Activated CD4-positive, CD25-positive, alpha-beta regulatory T cell treated with anti-CD3 and anti-CD28 coated beads, Interleukin-2, amount 50 U/mL, for 72 hours (primary cell): ENCODE measurements around the gene TTC33.
A peak's percentile ranks its signal among the peaks of the same experiment; 100 is the strongest.

ENCODE experiments used
- DNase-seq: peaks from one replicate; pipeline ENCODE4 v3.0.0; 2021

TTC33 gene

DNA sequence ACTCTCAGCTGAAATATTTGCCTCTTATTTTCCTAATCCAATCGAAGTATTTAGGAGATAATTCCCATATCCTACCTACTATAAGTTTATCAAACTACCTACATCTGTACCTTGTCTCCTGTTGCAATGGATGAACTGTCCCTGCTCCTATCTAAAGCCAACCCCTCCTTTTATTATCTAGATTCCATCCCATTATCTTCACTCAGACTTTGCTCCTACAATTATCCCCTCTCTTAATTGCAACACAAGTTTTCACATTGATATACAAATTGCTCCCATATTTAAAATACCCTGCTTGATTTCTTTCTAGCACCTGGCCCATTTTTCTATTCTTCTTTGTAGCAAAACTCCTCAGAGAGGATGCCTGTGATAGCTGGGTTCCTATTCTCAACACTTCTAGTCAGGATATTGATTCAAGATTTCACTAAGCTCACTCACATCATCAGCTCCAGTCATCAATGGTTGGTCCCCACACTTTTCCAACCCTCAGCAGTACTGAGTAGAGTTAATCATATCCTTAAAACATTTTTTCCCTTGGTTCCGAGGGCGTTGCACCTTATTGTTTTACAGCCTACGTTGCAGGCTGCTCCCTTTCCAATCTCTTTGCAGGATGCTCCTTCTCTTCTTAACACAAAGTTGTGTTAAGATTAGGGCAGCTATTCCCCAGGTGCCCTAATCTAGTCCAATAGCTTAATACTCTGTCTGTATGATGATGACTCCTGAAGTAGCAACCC is 253.9 kb downstream of the TTC33 start:
- DNase-seq = no peak

DNA sequence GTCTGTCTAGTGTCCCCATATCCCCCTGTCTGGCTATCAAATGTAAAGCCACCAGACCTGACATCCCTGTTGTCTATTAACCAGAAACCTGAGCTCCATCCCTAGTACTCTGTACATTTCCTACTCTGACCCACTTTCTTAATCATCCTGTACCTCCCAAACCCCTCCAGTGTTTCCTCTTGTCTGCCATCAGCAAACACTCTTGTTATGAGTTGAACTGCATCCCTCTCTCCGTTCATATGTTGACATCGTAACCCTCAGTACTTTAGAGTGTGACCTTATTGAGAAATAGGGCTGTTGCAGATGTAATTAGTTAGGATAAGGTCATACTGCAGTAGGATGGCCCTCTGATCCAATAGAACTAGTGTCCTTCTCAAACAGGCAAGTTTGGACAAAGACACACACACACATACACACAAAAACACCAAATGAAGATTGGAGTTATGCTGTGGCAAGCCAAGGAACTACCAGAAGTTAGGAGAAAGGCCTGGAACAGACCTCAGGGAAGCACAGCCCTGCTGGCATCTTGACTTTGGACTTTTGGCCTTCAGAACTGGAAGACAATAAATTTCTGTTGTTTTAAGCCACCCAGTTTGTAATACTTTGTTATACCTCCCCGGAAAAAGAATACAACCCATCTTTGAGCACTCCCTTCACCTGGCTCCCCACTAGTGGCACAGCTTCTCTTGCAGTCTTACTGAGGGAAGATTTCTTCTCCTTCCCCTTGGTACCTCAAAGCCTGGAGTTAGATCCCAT is 256.1 kb downstream of the TTC33 start:
- no peak for DNase-seq

DNA sequence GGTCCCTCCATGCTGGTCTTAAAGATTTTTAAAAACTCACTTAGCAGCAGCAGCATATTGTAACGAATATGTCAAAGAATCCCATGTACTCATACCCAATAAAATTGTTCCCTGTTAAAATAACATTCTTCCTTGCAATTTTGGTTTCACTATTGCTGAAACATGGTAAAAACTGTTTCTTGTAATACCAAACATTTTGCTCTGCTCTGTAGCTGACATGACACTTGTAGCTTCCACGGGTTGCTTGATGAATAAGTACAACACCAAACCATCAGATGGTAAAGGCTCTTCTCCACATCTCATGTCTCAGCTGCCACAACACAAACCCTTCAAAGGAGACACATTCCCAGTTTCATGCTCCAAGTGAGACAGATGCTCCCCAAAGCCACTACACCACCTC is 256.8 kb downstream of the TTC33 start:
- DNase-seq = no peak

DNA sequence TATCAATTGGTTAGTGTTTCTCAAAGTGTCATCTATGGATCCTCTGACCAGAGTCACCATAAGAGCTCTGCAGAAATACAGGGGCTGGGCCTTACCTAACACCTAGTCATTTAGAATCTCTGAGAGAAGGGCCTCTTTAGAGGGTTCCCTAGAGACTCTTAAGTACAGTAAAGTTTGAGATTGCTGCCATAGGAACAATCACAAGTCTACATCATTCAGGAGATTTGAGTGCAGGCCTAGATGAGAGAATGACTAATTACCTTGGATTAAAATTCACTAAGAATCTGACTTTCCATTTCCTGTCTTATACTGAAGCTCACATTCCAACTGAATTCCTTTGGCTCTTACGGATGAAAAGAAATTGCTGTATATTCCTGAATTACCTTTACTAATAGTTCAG is 258.2 kb downstream of the TTC33 start:
- DNase-seq = no peak

DNA sequence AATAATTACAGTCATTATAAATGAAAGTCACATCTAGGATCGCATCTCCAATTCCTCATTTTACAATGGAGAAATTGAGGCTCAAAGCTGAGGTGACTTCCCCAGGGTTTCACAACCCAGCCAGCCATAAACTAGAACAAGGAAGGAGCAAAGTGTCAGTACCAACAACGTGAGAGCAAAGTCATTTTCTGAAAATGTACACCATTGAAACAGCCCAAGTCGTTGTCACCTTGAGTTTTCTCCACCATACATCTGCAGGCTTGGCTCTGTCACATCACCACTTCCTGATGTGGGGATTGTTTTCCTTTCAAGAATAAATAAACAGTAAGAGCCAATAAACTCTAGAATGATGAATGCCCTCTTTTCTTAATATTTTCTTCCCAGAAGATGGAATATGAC is 260.5 kb downstream of the TTC33 start:
- DNase-seq = no peak

DNA sequence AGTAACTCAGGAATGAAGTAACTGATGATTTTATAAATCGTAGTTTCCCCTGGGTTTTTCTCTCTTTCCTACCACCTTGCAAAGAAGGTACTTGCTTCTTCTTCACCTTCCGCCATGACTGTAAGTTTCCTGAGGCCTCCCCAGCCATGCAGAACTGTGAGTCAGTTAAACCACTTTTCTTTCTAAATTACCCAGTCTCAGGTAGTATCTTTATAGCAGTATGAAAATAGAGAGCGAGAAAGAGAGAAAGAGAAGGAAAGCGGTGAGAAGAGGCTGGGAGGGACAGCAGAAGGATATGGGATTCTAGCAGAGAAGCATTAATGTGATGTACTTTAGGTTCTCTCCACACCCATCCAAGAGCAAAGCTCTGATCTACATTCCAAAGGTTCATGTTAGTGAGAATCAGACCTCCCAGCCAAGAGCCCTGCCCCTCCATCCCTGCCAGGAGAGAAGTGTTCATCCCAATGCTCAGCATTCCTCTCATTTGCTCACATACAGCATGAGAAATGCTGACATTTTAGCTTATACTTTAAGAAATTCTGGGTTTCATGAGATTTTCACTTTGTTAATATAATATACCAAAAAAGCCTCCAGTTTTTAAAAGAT is 261.0 kb downstream of the TTC33 start:
- no peak for DNase-seq

DNA sequence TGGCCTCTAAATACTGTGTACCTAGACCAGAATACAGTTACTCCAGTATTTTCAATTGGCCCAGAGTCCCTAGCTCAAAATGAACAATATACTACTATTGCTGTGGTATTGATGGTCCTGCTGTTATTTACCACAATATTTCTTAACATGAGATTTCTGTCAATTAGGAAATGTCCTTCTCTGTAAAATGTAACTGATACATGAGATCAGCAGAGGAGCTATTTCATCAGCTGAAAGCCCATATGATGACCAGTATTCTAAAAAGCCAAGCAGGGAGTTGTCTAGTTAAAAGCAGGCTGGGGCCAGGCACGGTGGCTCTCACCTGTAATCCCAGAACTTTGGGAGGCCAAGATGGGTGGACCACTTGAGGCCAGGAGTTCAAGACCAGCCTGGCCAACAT is 263.7 kb downstream of the TTC33 start:
- DNase-seq = no peak

DNA sequence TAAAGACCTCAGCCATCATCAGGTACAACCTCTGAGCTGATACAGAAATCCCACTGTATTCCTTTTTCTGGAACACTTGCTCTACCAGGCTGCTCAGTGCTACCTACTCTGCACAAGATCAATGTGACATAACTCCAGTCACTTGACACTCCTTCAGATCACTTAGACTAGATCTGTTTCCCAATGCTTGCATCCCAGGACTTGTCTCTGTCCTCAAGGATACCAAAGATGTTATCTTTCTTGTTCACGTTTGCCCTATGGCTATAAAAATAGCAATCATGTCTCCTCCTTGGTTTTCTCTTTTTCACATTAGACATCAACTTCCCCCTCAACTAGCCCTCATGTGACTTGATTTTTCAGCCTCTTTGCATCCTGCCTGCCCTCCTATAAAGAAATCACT is 264.1 kb downstream of the TTC33 start:
- no peak for DNase-seq

DNA sequence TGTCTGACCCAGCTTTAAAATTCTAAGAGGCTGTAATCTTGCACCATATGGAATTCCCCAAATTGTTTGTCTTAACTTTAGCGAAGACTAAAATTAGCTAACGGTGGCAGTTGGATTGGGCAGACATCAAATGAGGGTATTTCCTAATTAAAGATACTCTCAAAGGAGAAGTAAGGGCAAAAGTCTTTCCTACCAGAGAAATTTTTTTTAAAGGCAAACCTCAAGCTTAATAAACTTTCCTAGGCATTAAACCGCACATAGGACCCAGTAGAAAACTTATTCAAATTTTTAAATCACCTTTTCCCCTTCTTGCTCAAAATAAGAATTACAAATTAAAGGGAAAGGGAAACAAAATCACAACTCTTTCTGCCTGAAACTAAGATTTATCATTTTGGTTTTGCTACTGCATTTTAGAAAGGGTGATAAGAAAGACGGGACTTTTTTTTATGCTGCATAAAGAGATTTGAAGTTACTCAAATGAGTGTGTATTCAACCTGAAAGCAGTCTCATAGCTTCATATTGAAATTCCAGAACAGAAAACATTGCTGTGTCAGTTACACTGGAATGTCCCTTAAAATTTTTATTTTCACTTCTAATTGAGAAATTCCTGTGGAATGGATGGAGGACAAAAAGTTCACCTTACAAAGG is 265.2 kb downstream of the TTC33 start:
- DNase-seq = no peak

DNA sequence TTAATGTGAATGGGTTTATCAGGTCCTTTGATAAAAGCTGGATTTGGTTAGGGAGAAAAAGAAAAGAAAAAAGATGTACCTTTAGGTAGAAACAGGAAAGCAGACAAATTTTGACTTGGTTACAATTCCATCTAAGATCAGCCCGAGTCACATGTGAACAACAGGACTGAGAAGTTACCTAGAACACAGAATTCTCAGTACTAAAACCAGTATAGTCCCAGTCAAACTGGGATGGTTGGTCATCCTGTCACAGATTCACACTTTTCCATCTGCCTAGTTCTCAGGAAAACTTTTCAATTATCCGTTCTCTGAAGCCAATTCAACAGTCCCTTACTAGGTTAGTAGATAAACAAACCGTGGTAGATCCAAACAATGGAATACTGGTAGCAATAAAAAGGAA is 266.3 kb downstream of the TTC33 start:
- DNase-seq = no peak

DNA sequence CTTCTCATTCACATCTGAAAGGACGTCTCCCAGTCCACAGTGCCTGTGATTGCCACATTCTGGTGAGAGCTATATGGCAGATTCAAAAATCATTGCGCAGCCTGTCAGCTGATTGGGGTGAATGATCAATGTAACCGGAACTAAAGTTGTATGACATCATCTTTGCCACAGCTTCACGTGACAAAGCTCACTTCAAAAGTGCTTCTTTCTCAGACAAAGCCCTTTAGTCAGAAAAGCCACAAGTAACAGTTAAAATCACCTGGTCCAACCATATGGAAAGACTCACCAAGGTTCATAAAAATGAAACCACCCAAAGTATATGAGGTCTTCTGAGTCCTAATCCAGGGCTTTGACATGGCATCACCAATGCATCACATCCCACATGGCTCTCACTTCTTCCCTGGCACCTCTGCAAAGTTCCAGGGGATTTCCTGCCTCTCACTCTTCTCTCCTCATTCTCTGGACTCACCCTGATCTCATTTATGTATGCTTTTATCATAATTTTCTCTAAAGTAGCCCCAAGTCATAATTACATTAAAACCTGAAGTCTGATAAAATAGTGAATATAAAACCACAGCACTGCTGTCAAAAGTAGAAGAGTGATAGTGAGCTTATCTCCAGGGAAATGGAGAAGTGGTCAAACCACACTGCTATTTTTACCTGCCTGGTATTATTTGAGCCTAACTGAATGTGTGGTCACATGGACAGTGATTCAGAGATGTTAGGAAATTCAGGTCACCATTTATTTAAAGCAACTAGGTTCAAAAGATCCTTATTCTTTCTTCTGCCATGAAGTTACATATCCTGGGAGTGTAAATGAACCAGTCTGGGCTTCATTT is 269.1 kb downstream of the TTC33 start:
- peak; percentile 43 for DNase-seq

DNA sequence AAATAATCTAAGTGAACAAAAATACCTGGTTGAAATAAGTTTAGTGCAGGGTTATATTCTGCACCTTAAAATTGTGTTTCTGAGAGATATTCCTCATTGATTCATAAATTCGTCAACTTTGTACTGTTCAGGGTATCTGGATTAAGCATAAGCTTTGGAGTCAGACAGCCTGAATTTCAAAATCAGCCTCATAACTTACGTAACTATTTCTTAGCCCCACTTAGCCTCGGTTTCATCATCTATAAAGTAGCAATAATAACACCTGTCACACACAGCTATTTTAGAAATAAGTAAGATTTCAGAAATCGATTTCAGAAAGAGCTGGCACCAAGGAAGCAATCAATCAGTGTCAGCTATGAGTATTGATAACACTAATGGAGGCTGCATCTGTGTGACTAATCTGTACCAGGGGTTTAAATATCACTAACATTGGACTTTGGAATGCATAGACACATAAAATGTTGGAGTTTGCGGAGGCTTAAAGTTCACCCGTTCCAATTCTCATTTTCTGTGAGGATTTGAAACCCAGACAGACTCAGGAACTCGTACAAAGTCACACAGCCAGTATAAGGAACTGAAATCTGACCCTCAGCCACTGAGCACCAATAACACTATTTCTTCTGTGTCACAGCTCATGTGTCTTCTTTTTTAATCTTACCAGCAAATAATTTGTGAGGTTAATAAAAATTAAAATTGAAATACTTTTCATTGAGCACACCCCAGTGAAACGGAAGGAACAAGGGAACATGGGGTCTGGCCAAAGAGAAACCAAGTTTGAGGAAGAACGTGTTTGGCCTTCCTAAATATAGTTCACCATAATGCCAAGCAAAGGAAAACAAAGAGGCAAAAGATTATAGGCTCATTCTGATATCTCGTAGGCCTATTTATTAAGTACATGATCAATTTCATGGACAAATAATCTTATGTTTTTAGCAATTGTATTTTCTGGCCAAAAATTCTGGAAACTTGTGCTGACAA is 270.5 kb downstream of the TTC33 start:
- DNase-seq = no peak

DNA sequence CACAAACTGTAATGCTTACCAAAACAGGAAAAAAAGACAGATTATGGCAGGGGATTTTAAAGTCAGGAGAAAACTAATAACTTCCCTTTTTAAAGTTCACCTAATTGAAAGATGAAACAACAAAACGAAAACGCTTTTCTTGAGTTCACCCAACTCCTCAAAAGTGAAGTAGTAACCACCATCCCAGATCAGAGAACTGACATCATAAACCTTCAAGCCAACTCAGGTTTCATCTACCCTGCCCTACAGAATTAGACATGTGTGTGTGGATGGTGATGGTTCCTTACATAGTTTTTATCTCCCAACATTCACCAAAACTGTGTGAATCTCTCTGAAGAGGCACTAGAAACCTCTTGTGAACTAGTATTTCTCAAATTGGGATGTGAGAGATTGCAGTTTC is 271.3 kb downstream of the TTC33 start:
- no peak for DNase-seq

DNA sequence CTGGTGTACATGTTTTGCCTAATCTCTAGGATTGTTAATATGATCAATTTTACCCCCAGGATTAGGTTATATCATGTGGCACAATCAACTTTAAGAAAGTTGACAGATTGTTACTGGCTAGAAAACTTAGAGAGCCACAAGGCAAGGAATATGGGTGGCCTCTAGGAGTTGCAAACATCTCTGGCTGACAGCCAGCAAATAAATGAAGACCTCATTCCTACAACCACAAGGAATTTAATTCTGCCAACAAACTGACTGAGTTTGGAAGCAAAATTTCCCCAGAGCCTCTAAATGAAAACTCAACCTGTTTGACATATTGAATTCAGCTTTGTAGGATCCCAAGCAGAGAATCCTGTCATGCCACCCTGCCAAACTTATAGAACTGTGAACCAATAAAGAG is 272.4 kb downstream of the TTC33 start:
- no peak for DNase-seq

DNA sequence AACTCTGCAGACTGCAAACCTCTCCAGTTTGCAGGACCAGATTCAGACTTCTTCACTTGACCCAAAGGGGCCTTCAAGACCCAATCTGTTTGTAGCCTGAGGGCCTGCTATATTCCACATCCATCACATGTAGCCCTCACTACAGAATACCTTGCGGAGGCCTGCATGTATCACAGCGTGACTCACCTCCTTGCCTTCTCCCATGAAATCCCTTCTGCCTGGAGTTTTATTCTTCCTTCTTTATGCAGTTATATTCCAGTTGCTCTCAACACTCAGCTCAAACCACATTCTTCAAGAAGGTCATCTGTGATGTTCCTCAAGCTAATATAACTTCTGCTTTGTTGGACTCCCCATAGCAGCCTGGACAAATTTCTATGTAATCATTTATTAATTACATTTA is 274.5 kb downstream of the TTC33 start:
- no peak for DNase-seq

DNA sequence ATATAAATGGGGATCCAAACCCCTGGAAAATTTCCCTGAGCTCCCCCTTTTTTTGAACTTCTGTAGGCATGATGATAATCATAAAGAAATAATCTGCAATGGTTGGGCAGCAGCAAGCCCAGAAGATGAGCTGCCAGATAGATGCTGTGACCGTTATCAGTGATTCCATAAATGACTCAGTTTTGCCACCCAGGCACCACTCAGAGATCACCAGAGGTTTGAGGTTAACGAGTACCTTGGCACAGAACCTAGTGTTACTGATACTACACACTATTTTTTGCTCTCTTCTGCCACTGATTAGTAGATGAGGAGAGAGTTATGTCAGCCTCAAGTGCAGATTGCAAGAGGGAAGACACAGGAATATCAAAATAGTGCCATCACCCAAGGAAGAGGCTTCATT is 275.4 kb downstream of the TTC33 start:
- no peak for DNase-seq

DNA sequence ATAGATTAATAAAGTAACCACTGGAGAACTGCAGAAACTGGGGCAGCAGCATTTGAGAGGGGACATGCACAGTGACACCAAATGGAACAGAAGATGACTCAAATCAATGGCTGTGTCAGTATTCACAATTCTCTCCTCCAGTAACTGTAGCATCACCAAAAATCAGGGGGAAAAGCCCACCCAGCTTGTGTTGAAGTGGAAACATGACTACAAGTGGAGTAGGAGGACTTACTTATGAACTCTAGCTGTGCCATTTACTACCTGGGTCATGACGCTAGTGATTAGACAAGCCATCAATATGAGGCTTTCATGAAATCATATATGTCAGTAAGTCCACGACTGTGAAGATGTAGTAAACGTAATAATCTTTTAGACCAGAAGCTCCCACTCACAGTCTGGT is 275.8 kb downstream of the TTC33 start:
- DNase-seq = no peak

DNA sequence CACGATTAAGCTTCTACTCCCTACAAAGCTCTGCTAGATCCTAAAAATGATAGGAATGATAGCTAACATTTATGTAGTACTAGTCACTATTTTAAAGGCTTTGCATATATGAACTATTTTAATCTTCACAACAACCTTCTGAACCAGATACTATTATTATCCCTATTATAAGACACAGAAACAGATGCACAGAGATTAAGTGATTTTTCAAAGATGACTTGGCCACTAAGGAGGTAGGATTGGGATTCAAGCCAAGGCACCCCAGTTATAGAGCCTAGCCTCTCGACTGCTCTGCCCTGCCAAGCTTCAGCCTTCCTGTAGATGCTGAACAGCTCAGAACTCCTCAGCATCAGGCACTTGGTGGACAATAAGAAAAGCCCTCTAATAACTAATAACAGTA is 277.0 kb downstream of the TTC33 start:
- no peak for DNase-seq

DNA sequence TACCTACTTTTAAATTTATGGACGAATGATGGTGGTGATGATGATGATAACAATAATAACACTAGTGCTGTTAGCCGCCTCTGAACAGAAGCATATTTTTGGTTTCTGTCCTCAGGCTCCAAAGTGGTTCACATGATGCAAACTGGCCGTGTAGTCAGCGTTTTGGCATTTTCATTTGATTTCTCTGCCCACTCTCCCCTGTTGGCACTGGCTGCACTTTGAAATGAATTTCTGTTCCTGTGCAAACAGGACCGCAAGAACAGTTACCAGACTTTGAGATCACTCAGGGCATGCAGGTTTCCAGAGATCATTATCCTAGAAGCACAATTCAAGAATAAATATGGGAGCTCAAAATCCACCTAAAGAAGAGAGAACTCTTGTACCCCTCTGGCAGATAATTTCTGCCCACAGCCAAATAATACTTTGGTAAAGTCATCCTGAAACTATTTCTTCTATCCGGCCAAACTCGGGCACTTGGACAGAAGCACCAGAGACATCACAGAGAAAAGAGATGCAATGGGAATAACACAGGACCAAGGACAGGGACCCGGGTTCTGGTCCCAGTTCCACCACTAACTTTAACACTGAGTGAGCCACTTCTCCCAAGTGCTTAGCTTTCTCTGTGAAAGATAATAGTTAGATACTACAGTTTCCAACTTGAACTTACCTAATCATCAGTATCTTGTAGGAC is 277.8 kb downstream of the TTC33 start:
- no peak for DNase-seq

DNA sequence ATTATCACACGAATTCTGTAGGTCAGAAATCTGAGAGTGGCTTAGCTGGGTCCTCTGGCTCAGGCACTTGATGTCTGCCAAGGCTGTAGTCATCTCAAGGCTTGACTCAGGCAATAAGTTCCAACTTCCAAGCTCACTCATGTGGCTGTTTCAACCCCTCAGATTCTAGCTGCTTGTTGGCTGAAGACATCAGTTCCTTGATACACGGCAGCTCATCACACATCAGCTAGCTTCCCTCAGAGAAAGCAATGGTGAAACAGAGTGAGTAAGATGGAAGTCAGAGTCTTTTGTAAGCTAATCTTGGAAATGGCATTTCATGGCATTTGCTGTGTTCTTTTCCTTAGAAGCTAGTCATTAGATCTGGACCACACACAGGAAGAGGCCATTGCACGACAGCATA is 280.2 kb downstream of the TTC33 start:
- DNase-seq = no peak

DNA sequence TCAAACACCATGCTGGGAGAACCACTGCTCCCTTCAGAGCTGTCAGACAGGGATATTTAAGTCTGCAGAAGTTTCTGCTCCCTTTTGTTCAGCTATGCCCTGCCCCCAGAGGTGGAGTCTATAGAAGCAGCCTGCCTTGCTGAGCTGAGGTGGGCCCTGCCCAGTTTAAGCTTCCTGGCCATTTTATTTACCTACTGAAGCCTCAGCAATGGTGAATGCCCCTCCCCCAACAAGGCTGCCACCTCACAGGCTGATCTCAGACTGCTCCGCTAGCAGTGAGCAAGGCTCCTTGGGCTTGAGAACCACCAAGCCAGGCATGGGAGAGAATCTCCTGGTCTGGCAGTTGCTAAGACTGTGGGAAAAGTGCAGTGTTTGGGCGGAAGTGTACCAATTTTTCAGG is 281.5 kb downstream of the TTC33 start:
- DNase-seq = no peak
